ENCODE data around the gene PXDN. TPM values are rescaled to one million over a fixed set of nuclear protein-coding genes. Genes with fewer than 3 reads are reported as not detected.

Gene PXDN
- total RNA-seq, 4 donors from 2014 or later: 0.72 to 10.9 (median 5.9) TPM

DNA sequence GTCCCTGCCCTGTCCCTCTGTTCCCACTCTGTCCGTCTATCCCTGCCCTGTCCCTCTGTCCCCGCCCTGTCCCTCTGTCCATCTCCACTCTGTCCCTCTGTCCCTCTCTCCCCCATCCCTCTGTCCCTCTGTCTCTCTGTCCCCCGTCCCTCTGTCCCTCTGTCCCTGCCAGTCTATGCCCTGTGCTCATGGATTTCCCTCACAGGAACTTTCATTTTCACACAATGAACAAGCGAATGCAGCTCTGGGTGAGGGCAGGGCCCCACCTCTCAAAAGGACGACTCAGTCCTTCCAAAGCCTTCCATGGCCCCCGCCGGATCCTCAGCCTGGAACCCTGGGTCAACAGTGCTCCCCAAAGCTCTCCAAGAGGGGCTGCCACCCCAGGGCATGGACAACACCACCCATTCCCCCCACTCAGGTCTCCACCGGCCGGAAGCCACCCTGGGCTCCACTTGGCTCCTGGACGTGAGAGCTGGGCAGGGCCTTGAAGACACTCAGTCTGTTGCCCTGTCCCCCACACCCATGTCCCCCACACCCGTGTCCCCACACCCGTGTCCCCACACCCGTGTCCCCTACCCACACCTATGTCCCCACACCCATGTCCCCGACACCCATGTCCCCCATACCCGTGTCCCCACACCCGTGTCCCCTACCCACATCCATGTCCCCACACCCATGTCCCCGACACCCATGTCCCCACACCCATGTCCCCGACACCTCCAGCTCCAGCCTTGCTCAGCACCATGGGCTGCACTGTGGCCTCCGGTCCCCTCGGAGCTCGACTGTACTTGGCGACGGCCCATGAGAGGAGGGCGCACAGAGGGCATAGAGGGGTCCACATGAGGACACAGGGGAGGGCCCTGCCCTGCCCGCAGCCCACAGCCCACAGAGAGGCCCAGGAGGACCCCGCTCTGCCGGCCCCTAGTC is 156.0 kb downstream of the PXDN start:
- H3K36me3 ChIP-seq: no peaks in the 10 kb centered on the region
- H3K9me3 ChIP-seq: no peaks in the 10 kb centered on the region
- peaks cover 0 to 20% (median 4%) of the 10 kb centered on the region in 3 donors for H3K4me1 ChIP-seq
- no peak overlapping the region for H3K4me3 ChIP-seq
- intact Hi-C loops (cut with DNase I): no loop called here
- TF ChIP-seq POLR2A (IDR thresholded peaks at IDR 0.05): no peak
- TF ChIP-seq, protein P1, sequence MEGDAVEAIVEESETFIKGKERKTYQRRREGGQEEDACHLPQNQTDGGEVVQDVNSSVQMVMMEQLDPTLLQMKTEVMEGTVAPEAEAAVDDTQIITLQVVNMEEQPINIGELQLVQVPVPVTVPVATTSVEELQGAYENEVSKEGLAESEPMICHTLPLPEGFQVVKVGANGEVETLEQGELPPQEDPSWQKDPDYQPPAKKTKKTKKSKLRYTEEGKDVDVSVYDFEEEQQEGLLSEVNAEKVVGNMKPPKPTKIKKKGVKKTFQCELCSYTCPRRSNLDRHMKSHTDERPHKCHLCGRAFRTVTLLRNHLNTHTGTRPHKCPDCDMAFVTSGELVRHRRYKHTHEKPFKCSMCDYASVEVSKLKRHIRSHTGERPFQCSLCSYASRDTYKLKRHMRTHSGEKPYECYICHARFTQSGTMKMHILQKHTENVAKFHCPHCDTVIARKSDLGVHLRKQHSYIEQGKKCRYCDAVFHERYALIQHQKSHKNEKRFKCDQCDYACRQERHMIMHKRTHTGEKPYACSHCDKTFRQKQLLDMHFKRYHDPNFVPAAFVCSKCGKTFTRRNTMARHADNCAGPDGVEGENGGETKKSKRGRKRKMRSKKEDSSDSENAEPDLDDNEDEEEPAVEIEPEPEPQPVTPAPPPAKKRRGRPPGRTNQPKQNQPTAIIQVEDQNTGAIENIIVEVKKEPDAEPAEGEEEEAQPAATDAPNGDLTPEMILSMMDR (IDR thresholded peaks at IDR 0.05): no peak
- no peak for DNase-seq
- peaks cover 0 to 73% (median 0%) of the 10 kb centered on the region in 4 donors for H3K27me3 ChIP-seq
- no peak overlapping the region for H3K27ac ChIP-seq
- WGBS, 2 donors: 67 to 91% methylated on average over 11 to 19 of the region's 27 CpGs

DNA sequence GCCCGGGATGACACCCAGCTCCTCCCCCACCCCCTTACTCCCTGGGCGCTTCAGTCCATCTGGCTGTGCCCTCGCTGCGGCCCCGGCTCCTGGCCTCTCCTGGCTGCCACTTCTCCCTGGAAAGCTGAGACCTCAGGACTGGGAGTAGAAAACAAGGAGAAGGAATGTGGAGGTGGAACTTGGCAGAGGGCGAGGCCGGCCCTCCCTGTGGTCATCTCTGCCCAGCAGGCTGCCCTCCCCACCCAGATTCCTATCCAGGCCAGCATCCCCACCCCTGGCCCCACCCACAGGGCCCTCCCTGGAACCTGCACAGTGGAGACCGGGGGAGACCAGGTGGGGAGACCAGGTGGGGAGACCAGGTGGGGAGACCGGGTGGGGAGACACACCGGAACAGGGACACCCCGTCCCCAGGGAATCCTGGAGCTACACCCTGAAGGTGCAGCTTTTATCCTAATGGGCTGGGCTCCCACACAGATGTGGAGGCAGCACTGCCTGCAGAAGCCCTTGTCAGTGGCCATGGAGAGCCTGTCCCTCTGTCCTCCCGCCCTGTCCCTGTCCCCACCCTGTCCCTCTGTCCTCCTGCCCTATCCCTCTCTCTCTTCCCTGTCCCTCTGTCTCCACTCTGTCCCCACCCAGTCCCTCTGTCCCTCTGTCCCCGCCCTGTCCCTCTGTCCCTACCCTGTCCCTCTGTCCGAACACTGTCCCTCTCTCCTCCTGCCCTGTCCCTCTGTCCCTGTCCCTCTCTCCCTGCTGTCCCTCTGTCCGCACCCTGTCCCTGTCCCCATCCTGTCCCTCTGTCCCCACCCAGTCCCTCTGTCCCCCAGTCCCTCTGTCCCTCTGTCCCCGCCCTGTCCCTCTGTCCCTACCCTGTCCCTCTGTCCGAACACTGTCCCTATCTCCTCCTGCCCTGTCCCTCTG is 157.1 kb downstream of the PXDN start:
- DNase-seq: no peak
- H3K4me3 ChIP-seq: no peak overlapping the region

DNA sequence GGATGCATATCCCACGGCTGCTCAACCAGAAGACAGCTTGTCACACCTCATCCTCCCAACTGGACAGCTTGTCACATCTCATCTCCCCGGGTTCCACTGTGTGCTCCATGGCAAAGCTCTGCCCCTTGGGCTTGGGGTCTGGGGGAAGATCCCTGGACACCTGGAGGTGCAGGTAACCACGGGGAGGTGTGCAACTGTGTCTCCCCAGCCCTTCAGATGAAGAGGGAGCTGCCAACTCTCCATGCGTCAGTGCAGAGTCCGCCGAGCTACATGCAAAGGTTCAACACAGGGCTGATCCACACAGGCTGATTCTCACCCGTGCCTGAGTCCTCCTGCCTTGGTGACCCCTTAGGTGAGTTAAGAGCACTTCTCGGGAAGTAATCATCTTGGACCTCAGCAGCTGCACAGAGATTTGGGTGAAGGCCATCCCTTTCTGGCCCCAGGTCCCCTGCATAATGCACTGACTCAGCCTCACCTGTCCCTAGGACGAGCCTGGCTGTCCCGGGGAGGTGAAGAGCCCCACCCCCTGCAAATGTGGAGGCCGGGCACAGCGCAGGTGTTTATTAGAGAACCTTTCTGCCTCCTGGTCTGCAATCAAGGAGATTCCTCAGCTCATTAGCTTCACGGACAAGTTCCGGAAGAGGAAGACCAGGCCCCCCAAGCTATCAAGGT is 157.9 kb downstream of the PXDN start:
- Histone ChIP-seq H3K9me3 (no peaks in the 10 kb centered on the region), H3K36me3 (no peaks in the 10 kb centered on the region), H3K27ac (no peak overlapping the region), H3K27me3 (peaks cover 0 to 80% (median 0%) of the 10 kb centered on the region in 4 donors), H3K4me3 (no peak overlapping the region), H3K4me1 (peaks cover 0 to 6% (median 0%) of the 10 kb centered on the region in 3 donors)
- no peak for TF ChIP-seq POLR2A (IDR thresholded peaks at IDR 0.05)
- TF ChIP-seq, protein P1 (IDR thresholded peaks at IDR 0.05): no peak
- no peak for DNase-seq
- WGBS, 2 donors: 60 to 82% methylated on average over 9 to 10 of the region's 14 CpGs
- intact Hi-C loops (cut with DNase I): no loop called here

More for the DNA sequence above, 157.1 kb downstream of the PXDN start:
- intact Hi-C loops (cut with DNase I): no loop called here
- no peak overlapping the region for H3K27ac ChIP-seq
- WGBS, 2 donors: 76 to 82% methylated on average over 9 to 12 of the region's 17 CpGs
- no peaks in the 10 kb centered on the region for H3K9me3 ChIP-seq
- H3K27me3 ChIP-seq: peaks cover 0 to 80% (median 0%) of the 10 kb centered on the region in 4 donors
- TF ChIP-seq POLR2A (IDR thresholded peaks at IDR 0.05): no peak
- TF ChIP-seq, protein P1 (IDR thresholded peaks at IDR 0.05): no peak
- H3K4me1 ChIP-seq: peaks cover 0 to 14% (median 3%) of the 10 kb centered on the region in 3 donors
- no peaks in the 10 kb centered on the region for H3K36me3 ChIP-seq

DNA sequence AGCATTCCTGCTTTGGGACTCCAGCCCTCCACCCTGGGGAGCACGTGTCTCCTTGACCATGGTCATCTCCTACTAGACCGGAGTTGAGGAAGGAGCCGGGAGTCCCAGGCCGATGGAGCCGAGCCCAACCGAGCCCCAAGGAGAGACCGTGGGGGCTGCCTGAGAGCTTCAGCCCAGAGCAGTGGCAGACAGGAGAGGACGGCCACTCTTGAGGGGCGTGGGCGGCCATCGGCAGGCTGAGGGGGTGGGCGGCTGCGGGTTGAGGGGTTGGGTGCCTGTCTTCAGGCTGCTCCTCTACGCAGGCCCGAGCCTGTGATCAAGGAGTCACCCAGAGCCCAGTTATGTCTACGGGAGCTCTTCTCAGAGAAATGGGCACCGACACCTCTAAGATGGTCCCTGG is 158.7 kb downstream of the PXDN start:
- Histone ChIP-seq H3K4me3 (no peak overlapping the region), H3K27me3 (peaks cover 0 to 80% (median 0%) of the 10 kb centered on the region in 4 donors), H3K4me1 (no peaks in the 10 kb centered on the region), H3K36me3 (no peaks in the 10 kb centered on the region), H3K27ac (no peak overlapping the region), H3K9me3 (no peaks in the 10 kb centered on the region)
- no peak for DNase-seq
- no peak for TF ChIP-seq POLR2A (IDR thresholded peaks at IDR 0.05)
- TF ChIP-seq, protein P1 (IDR thresholded peaks at IDR 0.05): no peak
- 100% methylated on average over 2 of the region's 17 CpGs; no CpG with 5 or more reads in 1 of the 2 donors for WGBS, 2 donors
- intact Hi-C loops (cut with DNase I): no loop called here

Data from esophagus squamous epithelium (tissue), 5 donors.